GM18858 (cell line): ENCODE data around the gene ZNF530.

Experiments used
- ATAC-seq: cut with Tn5 transposase; IDR thresholded peaks from one replicate; pipeline ENCODE4 v1.9.1; 2021; ENCODE audit not compliant: unreplicated experiment

ZNF530 gene

DNA sequence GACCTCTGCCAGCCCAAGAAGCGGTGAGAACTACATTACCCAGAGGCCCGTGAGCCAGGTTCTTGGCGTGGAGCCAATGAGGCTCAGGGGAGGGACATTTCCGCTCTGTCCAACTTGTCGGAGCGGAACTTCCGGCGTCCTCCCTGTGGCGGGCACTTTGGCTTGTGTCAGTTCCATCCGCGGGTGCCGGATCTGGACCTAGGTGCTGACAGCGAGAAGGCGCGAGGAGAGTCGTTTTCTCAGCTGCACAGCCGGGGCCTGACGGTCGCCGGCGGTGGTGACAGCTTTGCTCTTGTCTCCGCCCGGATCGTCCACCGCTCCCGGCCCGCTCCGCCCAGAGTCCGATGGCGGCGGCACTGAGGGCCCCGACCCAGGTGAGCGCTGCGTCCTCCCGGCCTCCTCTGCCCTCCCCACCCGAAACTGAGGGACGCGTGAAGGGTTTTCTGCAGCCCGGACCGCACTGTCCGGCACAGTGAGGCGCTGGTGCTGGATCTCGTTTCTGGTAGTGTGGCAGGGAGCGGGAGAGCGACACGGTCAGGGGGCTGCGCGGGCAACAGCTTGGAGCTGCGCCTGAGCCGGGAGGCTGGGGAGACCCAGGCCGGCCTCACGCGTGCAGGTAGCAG, at the start of gene ZNF530:
Gene ZNF530 (plus strand): TSS at position 125 of the 623 bp plus-strand sequence. CDS start 4,461 bp downstream, outside the sequence.
- peak; percentile 73 for ATAC-seq

DNA sequence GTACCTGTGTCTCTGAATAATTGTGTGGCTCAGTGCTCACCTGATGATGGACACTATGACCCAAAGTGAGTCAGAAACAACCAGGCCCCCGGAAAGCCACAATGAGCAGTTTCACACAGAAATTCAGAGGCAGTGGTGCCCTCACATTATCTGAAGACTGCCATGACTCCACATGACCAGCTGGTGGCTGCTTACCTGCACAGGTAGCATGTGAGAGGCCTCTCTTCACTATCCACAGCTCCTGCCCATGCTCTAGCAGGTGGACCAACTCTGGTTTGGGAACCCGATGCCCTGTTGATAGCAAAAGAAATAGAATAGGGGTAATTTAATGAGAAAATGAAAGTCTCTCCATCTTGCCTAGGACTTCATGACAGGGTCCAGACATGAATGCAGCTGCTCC, 47.3 kb upstream of the ZNF530 start:
- ATAC-seq, result no peak

DNA sequence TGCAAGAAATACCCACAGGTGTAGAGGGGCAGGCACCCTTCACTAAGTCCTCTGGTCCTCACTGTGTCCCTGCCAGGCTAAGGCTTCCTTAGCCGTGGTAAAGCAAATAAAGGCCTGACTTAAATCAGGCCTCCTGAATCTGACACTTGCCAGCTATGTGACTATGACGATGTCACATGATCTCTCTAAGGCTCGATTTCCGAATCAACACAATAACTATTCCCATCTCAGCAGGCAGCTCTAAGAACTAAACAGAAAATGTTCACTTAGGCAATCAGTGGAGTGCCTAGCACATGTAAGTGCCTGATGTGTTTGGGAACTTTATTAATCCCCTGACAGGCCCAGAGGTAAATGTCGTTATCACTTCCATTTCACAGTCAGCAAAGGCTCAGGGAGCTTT, 42.0 kb upstream of the ZNF530 start:
- no peak for ATAC-seq

DNA sequence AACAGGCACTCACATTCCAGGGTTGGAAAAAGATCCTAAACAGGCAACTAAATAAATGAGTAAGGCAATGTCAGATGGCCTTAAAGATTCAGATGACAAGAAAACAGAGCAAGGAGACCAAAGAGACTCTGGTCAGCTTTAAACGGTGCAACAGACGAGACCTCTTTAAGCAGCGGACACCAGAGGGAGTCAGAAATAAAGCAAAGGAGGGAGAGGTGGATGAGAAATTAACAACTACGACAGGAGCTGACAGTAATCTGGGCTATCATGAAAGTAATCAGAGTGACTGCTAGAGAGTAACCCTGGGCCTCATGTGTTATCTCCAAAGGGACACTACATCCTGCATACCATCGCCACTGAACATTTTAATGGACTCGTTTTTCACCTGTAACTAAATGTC, 41.2 kb upstream of the ZNF530 start:
- no peak for ATAC-seq

DNA sequence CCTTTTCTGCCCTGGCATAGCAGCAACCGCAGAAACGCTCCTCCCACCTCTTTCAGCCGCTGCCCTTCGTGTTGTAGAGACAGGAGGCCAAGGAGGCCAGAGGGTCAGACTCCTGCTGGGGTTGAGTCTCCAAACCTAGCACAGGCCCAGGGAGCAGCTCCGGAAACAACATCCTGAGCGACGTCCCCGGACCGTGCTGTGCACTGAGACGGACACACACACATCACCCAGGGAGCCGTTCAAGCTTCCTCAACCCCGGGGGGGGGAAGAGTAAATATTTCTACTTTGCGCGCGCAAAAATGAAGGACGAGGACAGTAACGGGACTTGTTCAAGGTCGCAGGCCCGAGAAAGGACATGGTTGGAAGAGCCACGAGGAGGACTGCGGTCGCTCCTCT, 40.7 kb upstream of the ZNF530 start:
- no peak for ATAC-seq

DNA sequence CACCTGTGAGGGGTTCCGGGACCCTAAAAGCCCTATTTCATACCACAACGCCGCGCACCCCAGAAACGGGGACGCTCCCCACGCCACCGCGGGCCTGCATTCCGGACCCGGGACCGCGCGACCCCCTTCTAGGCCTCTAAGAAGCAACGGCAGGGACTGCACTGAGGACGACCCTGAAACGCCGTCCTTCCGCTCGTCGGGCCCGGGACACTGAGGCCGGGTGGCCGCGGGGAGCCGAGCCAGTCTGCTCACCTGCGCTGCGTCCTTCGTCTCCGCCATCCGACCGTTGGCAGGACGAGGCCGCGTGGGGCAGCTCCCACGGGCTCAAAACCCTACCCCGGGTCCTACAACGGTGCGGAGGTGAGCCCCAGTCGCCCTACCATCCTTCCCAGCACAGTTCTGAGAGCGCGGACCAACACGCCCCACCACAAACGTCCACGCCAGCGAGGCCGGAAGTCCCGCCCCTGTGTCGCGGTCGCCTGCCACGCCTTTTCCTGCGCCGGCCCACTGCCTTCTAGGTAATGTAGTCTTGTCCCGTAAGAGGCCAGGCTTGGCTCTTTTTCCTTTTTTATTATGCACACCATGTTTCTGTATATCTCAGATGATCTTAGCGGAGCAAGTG, 40.2 kb upstream of the ZNF530 start, which contains the start of gene ZNF550:
Gene ZNF550 (minus strand): TSS at position 460 of the 622 bp plus-strand sequence. CDS start 181 bp downstream, at position 279.
- no peak for ATAC-seq

DNA sequence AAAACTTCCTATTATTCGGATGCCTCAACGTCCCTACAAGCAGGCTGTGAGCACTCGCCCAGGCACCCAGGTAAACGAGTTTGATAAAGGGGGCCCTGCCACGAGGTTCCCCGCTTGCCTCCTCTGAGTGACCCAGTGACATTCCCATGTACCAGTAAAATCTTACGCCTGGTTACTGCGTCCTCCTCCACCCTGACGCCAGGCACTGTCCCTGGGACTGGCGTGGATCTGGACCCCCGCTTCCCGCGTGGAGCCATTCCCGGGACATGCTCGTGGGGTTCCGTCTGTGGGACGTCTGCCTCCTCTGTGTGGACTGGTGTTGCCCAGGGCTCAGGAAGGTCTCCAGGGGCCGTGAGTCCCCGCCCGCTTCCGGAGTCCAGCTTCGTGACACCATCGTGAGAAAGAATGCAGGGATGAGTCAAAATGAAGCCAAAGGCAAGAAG, 39.6 kb upstream of the ZNF530 start:
- no peak for ATAC-seq

DNA sequence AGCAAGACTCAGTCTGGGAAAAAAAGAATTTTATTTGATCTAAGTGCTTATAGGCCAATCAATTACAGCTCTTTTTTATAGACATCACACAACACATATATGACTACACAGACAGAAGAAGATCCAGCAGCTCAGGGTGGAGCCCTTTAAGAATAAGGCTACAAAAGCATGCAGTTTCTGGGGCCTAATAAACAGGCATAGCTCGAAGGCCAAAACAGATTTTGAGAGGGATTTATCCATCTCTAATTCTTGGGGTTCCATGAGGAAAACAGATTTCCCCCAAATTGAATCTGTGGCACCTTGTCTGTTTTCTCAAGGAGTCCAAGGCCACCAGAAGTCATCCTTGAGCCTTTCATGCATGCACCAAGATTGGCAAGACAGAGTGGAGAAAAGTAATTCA, 36.1 kb upstream of the ZNF530 start:
- no peak for ATAC-seq

DNA sequence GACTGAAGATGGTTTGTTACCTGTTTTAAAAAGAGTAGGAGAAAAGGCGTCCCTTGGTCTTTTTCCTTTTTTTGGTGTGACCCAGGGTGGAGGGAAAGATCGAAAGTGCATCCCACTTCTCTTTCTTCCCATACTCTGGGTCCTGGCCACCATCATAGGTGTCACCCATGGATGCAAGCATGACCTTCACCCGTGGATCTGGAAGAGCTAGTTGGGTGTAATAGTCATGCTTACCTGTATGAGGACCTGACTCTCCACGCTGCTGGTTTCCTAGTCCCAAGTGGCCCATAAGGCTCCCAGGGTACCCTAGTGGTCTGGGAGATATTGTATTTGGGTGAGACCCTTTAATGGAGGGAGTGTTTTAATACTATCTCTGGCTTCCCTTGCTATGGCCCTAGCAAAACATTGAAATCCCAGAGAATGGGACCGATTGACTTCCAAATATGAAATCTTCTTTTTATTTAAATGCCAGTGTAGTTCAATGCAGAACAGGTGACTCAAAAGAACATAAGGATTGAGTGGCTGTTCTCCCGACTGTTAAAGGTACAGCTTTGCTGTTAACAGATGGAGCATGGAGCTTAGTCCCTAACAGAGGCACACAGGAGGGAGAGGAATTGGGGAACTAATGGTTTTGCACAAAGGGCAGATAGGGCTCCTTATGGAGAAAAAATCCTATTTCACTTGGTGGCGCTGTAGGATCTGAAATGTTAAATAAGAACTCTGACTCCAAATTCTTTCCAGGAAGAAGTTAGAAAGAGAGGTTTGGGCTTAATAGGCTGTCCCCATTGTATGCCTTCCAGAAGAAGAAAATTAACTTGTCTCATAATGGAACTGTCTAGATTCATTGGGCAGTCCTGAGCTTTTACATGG, 33.1 kb upstream of the ZNF530 start:
- no peak for ATAC-seq

DNA sequence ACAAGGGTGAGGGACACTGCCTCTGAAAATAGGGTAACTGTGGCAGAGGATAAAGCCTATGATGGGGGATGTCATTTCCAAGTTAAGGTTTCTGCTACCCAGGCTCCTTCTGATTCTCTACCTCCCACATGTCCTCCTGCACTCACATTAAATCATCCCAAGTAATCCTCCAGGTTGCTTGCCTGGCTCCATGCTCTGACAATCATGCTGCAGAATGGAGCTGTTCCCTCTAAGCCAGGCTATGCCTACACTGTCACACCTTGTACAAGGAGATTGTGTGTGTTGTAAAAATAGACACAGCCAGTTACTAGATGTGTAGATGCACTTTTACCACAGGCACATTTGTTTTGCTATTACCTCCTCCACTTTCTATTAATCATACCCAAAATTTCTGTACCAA, 29.0 kb upstream of the ZNF530 start:
- ATAC-seq, result no peak

DNA sequence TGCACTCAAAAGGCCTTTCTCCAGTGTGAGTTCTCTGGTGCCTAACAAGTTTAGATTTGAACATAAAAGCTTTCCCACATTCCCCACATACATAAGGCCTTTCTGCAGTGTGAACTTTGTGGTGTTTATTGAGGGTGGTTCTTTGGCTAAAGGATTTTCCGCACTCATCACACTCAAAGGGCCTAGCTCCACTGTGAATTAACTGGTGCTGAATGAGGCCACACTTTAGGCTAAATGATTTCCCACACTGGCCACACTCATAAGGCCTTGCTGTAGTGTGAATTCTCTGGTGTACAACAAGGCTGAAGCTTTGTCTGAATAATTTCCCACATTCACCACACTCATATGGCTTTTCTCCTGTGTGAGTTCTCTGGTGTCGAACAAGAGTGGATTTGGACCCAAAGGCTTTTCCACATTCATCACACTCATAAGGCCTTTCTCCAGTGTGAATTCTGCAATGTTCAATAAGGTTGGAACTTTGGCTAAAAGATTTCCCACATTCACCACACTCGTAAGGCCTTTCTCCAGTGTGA, 27.2 kb upstream of the ZNF530 start:
- ATAC-seq, result no peak

DNA sequence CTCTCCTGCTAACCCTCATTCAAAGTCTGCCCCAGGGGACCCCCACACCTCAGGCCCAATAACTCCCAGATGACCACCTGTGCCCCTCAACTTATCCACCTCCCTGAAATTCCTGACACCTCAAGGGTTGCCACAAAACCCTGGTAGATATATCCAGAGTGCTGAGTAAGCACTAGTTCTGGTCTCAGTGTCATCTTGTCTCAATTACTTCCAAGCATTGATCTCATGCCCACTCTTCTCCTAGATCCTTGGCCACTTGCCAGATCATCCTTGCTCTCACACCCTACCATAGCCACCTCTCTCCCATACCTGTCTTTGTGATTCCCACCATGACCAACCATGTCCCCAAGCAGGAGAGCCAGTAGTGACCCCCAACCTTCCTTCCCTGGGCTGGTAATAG, 23.0 kb upstream of the ZNF530 start:
- no peak for ATAC-seq

DNA sequence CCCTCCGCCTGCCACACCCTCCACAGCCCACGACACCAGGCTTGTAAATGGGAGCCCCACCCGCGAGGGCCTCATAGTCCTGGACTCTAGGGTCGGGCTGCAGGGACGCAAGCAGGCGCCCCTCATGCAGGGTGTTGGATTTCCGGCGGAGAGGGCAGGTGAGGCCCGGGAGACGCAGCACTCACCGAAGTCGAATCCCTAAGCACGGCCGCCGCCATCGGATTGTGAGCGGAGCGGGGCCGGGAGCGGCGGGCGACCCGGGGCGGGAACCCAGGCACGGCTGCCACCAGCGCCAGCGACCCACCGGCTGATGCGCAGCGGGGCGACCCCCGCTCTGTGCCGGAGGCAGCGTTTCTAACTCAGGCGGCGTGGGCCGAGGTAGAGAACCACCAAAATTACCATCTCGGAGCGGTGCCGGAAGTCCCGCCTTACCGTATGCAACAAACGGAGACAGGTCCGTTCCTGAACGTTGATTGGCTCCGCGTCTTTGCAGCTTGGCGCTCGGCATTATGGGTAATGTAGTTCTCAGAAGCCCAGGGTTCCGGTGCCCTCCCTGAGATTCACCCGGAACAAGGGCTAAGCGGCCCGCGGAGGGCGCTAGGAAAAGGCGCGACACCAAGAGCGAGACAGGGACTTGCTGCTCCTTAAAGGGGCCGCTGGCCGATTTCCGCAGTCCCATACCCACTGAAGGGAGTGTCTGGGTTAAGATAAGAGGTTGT, 21.0 kb upstream of the ZNF530 start, which contains the start of gene ZNF416:
Gene ZNF416 (minus strand): TSS at position 425 of the 719 bp plus-strand sequence. CDS start 207 bp downstream, at position 218.
- ATAC-seq, result peak; percentile 74

DNA sequence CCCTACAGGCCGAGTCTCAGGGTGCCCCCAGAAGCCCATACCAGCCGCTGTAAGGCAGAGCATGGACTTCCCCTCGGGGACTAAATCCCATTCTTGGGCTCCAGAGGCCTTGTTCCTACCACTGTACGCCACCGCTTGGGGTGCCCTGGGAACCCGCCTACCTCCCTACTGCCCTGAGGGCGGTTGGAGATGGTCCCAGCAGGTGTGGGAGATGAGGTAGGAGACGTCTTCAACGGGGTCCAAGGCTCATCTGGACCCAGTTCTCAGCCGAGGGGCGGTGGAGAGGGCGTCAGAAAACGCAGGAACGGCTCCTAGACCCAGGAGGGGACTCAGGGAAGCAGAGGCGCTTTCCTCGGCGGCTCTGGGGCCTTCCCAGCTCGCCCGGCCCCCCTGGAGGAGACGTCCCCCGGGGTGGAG, 16.6 kb upstream of the ZNF530 start:
- no peak for ATAC-seq

DNA sequence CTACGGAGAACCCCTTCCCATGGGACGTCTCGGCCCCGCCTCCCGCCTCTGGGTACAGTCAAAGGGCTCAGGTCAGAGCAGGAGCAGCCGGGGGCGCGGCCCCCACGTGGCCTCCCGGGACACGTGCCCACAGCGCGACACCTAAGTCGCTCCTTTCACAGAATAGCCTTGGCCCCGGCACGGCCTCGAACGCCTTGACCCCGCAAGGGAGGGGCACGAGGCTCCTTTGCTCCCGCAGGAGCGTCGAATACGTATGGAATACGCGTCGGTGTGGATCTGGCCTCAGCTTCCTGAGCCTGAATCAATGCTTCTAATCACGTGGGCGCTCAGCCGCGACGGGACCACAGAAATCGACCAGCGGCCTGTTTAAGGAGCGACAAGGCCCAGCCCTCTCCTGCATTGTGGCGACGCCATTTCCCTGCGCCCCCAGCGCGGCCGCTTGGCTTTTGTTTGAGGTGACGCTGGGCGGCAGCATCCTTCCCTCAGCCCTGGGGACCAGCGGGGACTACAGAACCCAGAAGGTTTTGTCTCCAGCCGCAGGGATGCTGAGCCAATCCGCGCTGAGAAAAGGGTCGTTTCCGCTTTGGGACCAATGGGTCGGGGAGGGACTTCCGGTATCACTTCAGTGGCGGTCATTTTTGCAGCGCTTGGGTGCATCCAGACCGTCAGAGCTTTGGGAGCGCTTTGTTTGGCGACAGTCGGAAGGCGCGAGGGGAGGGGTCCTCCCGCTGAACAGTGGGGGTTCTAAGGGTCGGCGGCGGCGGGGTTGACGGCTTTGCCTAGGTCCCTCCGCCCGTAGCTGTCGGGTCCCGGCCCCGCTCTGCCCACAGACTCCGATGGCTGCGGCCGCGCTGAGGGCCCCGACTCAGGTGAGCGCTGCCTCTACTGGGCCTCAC, 15.9 kb upstream of the ZNF530 start, which contains the start of gene ZIK1:
Gene ZIK1 (plus strand): TSS at position 625 of the 896 bp plus-strand sequence. CDS start 212 bp downstream, at position 837.
- peak; percentile 73 for ATAC-seq

DNA sequence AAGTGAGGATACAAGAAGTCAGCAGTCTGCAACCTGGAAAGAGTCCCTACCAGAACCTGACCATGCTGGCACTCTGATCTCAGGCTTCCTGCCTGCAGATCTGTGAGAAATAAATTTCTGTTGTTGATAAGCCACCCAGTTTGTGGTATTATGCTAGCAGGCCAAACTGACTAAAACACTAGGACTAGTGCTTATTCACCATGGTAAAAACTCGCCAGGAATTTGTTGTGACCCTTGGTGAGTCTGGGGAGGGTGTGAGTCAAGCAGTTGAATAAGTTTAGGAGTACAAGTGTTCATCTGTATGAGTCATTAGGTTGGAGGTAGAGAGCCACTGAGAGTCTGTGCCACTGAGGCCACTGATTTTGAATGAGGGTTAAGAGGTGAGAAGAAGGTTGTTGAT, 12.2 kb upstream of the ZNF530 start:
- ATAC-seq, result no peak

DNA sequence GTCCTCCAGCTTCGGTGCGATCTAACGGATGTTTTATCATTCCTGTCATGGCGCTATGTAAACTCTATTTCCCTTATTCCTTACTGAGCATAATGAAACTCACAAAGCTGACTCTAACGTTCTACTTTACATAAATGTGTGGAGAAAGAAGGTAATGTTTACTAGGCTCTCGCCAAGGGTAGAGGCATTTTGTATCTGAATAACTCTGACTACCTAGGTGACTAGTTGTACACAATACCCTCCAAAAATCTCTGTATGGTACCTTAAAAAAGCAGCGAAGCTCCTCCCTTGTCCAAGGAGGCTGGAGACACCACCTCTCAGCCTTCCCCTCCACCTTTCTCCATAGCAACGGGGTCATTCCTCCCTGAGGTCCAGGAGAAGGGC, 316 bp upstream of the ZNF530 start:
- no peak for ATAC-seq

DNA sequence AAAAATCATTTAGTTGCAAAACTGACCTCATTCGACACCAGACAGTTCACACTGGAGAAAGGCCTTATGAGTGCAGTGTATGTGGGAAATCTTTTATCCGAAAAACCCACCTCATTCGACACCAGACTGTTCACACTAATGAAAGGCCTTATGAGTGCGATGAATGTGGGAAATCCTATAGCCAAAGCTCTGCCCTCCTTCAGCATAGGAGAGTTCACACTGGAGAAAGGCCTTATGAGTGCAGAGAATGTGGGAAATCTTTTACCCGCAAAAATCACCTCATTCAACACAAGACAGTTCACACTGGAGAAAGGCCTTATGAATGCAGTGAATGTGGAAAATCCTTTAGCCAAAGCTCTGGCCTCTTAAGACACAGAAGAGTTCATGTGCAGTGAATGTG, 7.2 kb downstream of the ZNF530 start:
- no peak for ATAC-seq

DNA sequence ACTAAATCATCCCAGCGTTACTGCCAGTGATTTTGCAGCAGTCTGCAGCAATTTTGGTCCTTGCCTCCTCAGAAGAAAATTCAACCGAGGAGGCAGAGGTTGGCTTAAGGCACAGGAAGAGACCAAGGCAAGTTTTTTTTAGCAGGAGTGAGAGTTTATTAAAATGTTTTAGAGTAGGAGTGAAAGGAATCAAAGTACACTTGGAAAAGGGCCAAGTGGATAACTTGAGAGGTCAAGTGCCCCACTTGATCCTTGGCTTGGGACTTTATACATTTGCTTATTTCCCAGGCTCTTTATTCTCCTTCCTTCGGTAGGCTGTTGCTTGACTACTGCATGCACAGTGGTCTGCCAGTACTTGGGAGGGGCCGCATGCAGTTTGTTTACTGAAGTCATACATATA, 11.4 kb downstream of the ZNF530 start:
- ATAC-seq, result no peak
